DMS114 treated with DMSO at 0.1 percent for 48 hours (cell line): ENCODE data around the gene LDLRAD4.
"Not testable (repeated sequence)": the region's sequence is repeated elsewhere in the genome, so short reads cannot be mapped to it uniquely, and the experiment has no call there.

ENCODE experiments used
- DNase-seq: peaks from one replicate; lab custom pipeline; 2025; ENCODE audit not compliant: unreplicated experiment; lab: John Stamatoyannopoulos, UW

LDLRAD4 gene

GRCh38 chr18:13695337-13695736 is 476.8 kb downstream of the LDLRAD4 start:
- not testable (repeated sequence) for DNase-seq

GRCh38 chr18:13696961-13697360 is 478.4 kb downstream of the LDLRAD4 start:
- DNase-seq: no peak

GRCh38 chr18:13700153-13700552 is 481.6 kb downstream of the LDLRAD4 start:
- no peak for DNase-seq
